Type B pancreatic cell (in vitro differentiated cells): ENCODE measurements around the gene ASMTL. TPM values are rescaled to one million over a fixed set of nuclear protein-coding genes. Genes with fewer than 3 reads are reported as not detected.

Experiments
- DNase-seq: peaks from one replicate; pipeline ENCODE4 v3.0.0; 2021; ENCODE audit warnings: mixed read lengths; ENCODE audit not compliant: unreplicated experiment; ENCODE audit errors: extremely low spot score
- H3K27ac Mint-ChIP-seq: 2 replicates; pipeline ENCODE4 v1.8.0; 2021; ENCODE audit warnings: mild to moderate bottlenecking, mixed read lengths
- H3K27me3 Mint-ChIP-seq: 2 replicates; pipeline ENCODE4 v1.8.0; 2021; ENCODE audit warnings: mixed read lengths
- H3K36me3 Mint-ChIP-seq: 2 replicates; pipeline ENCODE4 v1.8.0; 2021; ENCODE audit warnings: mixed read lengths
- H3K4me1 Mint-ChIP-seq: one replicate; pipeline ENCODE4 v1.8.0; 2021; ENCODE audit warnings: mixed read lengths; ENCODE audit not compliant: unreplicated experiment
- H3K4me3 Mint-ChIP-seq: 2 replicates; pipeline ENCODE4 v1.8.0; 2021; ENCODE audit warnings: mild to moderate bottlenecking, mixed read lengths
- H3K9me3 Mint-ChIP-seq: 2 replicates; pipeline ENCODE4 v1.8.0; 2021; ENCODE audit warnings: mixed read lengths
- total RNA-seq: library from RNA; stranded (reverse); gene quantifications from 2 replicates; pipeline ENCODE4 v1.2.1, GENCODE V29; 2021; ENCODE audit warnings: low replicate concordance
- TF ChIP-seq, protein P1 (sequence below): fragments of 200-600 bp; sonication (generic); conservative IDR thresholded peaks from 2 replicates; pipeline ENCODE4 v1.5.0; 2021; ENCODE audit warnings: antibody characterized with exemption, mild to moderate bottlenecking

ASMTL gene
- total RNA-seq, 1 donor from 2014 or later, result 31.5 TPM

DNA sequence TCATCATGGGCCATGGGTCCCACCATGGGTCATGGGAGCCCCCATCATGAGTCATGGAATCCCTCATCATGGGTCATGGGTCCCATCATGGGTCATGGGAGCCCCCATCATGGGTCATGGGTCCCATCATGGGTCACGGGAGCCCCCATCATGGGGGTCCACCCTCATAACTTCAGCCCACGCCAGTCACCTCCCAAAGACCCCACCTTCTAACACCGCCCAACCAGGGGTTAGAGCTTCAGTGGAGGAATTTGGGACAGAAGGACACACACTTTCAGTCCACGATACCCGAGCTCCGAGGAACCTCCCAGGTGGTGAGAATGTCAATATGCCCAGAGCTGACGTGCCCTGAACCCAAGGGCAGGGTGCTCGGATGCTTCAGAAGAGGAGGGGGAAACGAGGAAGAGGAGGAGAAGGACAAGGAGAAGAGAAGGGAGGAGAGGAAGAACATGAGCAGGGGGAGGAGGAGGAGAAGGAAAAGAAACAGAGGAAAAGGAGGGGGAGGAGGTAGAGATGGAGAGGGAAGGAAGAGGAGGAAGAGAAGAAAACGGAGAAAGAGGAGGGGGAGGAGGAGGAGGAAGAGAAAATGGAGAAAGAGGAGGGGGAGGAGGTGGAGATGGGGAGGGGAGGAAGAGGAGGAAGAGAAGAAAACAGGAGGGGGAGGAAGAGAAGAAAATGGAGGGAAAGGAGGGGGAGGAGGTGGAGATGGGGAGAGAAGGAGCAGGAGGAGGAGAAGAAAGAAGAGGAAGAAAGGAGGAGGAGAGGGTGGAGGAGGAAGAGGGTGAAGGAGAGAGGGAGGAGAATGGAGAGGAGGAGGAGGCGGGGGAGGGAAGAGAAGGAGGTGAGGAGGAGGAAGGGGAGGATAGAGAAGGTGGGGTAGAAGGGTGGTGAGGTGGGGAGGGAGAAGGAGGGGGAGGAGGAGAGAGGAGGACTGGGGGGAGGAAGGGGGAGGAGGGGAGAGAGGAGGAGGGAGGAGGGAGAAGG lies 98.4 kb downstream of the ASMTL start:
- Mint-ChIP-seq H3K36me3 (no peaks in the 10 kb centered on the region), H3K9me3 (no peaks in the 10 kb centered on the region), H3K27ac (no peak overlapping the region), H3K27me3 (no peaks in the 10 kb centered on the region), H3K4me1 (no peaks in the 10 kb centered on the region), H3K4me3 (no peak overlapping the region)
- TF ChIP-seq, protein P1, sequence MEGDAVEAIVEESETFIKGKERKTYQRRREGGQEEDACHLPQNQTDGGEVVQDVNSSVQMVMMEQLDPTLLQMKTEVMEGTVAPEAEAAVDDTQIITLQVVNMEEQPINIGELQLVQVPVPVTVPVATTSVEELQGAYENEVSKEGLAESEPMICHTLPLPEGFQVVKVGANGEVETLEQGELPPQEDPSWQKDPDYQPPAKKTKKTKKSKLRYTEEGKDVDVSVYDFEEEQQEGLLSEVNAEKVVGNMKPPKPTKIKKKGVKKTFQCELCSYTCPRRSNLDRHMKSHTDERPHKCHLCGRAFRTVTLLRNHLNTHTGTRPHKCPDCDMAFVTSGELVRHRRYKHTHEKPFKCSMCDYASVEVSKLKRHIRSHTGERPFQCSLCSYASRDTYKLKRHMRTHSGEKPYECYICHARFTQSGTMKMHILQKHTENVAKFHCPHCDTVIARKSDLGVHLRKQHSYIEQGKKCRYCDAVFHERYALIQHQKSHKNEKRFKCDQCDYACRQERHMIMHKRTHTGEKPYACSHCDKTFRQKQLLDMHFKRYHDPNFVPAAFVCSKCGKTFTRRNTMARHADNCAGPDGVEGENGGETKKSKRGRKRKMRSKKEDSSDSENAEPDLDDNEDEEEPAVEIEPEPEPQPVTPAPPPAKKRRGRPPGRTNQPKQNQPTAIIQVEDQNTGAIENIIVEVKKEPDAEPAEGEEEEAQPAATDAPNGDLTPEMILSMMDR, result no peak
- DNase-seq, result no peak

Other genes starting within 250 kb of the ASMTL start
- gene CRLF2, start 240.3 kb downstream of the ASMTL start, total RNA-seq, result not detected in 2 replicates
- gene CSF2RA, start 184.1 kb downstream of the ASMTL start, total RNA-seq, result 5.1 and 6.7 TPM in 2 replicates
- not detected in 2 replicates for gene IL3RA, start 116.1 kb downstream of the ASMTL start, total RNA-seq
- gene SLC25A6, start 60.8 kb downstream of the ASMTL start, total RNA-seq, result 489 and 568 TPM in 2 replicates
- gene P2RY8, start 84.3 kb upstream of the ASMTL start, total RNA-seq, result not detected in 2 replicates
- 49.8 and 53.0 TPM in 2 replicates for gene AKAP17A, start 138.7 kb upstream of the ASMTL start, total RNA-seq
- not detected in 2 replicates for gene ASMT, start 162.2 kb upstream of the ASMTL start, total RNA-seq